Glomerular visceral epithelial cell (primary cell): Measurements from ENCODE around the gene HLA-DQA1.
"Not testable (repeated sequence)": the region's sequence is repeated elsewhere in the genome, so short reads cannot be mapped to it uniquely, and the experiment has no call there.

Experiments
- DNase-seq: peaks from one replicate; pipeline ENCODE4 v3.0.0-alpha.2; 2016; ENCODE audit errors: extremely low spot score

HLA-DQA1 gene

GRCh38 chr6:32658268-32658897 is 21.2 kb downstream of the HLA-DQA1 start:
- no peak for DNase-seq

GRCh38 chr6:32659856-32660595 is 22.8 kb downstream of the HLA-DQA1 start:
- no peak for DNase-seq

- no peak for DNase-seq
Observed at GRCh38 chr6:32662099-32662498, 24.9 kb downstream of the HLA-DQA1 start.

GRCh38 chr6:32662836-32663235 is 25.6 kb downstream of the HLA-DQA1 start:
- DNase-seq = no peak

- DNase-seq = no peak
Observed at GRCh38 chr6:32664354-32664753, 27.1 kb downstream of the HLA-DQA1 start.

- no peak for DNase-seq
Observed at GRCh38 chr6:32664827-32665362, 27.7 kb downstream of the HLA-DQA1 start.

GRCh38 chr6:32665661-32666060 is 28.5 kb downstream of the HLA-DQA1 start:
- no peak for DNase-seq

- DNase-seq = peak; percentile 20
Observed at GRCh38 chr6:32666420-32667300, 29.5 kb downstream of the HLA-DQA1 start, which contains the start of gene HLA-DQB1. TSS of gene HLA-DQB1 (minus strand) at chr6:32666657. CDS start at chr6:32666607, 50 bp downstream.

- peak; percentile 29 for DNase-seq
Observed at GRCh38 chr6:32668226-32668747, 31.1 kb downstream of the HLA-DQA1 start.

GRCh38 chr6:32669240-32669639 is 32.0 kb downstream of the HLA-DQA1 start:
- no peak for DNase-seq

- no peak for DNase-seq
Observed at GRCh38 chr6:32669893-32670292, 32.7 kb downstream of the HLA-DQA1 start.

- DNase-seq = not testable (repeated sequence)
Observed at GRCh38 chr6:32671908-32672307, 34.7 kb downstream of the HLA-DQA1 start.

- DNase-seq = not testable (repeated sequence)
Observed at GRCh38 chr6:32674123-32674522, 36.9 kb downstream of the HLA-DQA1 start.

GRCh38 chr6:32679492-32679891 is 42.3 kb downstream of the HLA-DQA1 start:
- DNase-seq = no peak

- DNase-seq = no peak
Observed at GRCh38 chr6:32680055-32680454, 42.8 kb downstream of the HLA-DQA1 start.

- no peak for DNase-seq
Observed at GRCh38 chr6:32684246-32684645, 47.0 kb downstream of the HLA-DQA1 start.

GRCh38 chr6:32685603-32686002 is 48.4 kb downstream of the HLA-DQA1 start:
- no peak for DNase-seq

- no peak for DNase-seq
Observed at GRCh38 chr6:32689531-32690501, 52.6 kb downstream of the HLA-DQA1 start.

- DNase-seq = peak; percentile 11
Observed at GRCh38 chr6:32692019-32692418, 54.8 kb downstream of the HLA-DQA1 start.
